Activated CD4-positive, alpha-beta T cell treated with anti-CD3 and anti-CD28 coated beads, Interleukin-2, amount 50 U/mL, for 24 hours (primary cell): ENCODE data around the gene GRIP1.

Experiments used
- DNase-seq, 2 donors: peaks; one replicate each; pipeline ENCODE4 v3.0.0-alpha.2; 2020; ENCODE audit warnings: low read depth in 1 of 2, low spot score in 1 of 2

The GRIP1 gene

DNA sequence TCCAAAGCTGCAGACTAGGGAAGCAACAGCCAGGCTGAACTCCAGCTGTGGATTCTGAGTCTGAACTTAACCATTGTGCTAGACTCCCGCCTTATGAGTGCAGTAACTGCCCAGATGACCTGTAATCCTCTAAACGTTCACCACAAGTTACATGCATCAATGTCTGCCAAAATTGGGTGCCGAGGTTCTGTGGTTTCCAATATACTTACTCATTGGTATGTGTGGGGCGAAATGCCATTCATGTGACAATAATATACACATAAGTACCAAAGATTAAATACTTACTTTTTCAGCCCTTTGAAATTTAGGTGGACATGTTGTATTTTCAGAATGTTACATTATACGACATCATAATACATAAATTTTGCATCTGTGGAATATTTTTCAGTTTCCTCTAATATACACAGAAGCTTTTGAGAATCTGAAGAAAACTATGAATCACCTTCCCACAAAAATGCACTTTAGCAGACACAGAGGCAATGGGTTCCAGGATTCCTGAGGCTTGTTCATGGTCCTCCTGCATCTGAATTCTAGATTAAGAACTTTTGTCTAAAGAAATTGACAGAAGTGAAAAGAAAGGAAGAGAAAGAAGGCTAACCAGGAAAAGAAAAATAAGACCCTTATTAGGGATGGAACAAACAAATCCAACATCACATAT, 31.7 kb downstream of the GRIP1 start:
- no peak for DNase-seq

DNA sequence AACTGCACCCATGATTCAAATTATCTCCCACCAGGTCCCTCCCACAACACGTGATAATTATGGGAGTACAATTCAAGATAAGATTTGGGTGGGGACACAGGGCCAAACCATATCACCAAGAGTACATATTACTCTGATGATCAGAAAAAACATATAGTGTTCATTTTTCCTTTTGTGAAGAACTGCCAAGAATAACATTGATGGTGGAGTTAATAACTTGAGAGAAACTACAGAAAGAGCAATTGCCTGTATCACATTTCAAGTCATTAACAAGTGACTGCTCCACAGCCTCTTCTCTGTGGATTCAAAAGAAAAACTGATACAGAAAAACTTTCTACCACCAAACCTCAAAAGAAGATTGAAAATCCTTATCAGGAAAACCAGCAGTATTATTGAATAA, 34.7 kb downstream of the GRIP1 start:
- no peak for DNase-seq

DNA sequence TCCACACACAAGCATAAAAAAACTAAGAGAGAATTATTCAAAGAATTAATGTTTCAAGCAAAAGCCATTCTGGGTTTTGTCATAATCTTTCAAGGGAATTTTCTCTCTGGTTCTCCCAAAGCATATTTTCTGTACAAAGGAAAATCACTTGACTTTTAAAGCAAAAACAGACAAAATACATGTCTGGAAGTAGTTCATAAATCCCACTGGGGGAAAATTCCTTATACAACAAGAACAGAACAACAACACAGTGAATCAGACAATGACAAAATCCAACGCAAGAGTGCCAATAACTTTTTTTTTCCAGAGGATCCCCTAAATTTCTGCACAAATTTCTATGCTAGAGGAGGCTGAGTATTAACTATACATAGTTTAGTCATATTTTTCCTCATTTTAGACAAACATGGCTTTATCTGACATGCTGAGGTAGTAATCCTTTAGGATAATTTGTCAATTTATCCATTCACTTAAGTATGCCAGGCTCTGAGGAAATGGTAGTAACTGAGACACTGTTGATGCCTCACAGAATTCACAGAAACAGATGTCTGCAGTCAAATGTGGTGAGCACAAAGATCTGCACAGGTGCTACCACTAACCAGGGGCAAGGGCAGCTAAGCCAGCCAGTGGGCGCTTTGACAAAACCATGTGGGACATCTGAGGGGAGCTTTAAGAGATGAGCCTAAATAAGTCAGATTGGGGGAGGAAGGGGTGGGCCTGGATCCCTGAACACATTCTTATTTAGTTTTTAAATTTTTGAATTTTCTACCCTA, 38.0 kb downstream of the GRIP1 start:
- no peak for DNase-seq

DNA sequence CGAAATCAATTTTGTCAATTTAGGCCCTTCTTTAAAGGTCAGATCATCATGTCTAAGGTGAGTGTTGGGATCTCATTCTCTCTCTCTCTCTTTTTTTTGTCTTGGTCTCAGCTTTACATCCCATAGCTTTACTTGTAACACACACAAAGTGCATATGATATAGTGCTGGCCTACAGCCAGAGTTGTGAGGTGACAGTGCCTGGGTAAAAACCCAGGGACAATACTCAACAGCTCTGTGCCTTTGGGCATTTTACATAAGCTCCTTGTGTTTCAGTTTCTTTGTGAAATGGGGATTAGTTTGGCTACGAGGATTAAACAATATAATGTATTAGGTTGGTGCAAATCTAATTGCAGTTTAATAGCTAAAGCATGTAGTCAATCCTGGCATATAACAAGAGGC, 40.2 kb downstream of the GRIP1 start:
- no peak for DNase-seq

DNA sequence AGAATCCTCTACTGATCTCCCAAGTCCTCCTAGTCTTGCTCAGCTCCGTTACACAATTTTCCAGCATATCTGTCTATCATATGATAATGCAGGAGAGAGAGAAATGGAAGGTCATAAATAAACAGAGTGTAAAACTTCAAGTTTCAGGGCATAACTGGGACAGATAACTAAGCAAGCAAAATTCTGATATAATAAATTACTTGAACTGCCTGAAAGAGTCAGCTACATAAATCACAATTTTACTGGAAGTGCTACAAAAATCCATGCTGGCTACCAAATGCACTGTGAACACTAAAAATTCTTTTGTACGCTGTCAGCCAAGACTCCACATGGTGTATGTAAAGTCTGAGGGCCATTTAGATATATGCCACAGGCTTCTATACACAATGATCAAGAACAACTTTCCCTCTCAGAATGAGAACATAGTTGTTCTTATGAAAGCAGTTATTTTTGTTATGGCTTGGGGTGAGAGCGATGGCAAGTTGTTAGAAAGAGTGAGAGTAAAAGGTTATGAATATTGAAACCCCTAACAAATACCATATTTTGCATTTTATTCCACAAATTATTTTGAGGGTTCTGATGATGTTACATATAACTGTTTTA, 41.1 kb downstream of the GRIP1 start:
- DNase-seq: no peak

DNA sequence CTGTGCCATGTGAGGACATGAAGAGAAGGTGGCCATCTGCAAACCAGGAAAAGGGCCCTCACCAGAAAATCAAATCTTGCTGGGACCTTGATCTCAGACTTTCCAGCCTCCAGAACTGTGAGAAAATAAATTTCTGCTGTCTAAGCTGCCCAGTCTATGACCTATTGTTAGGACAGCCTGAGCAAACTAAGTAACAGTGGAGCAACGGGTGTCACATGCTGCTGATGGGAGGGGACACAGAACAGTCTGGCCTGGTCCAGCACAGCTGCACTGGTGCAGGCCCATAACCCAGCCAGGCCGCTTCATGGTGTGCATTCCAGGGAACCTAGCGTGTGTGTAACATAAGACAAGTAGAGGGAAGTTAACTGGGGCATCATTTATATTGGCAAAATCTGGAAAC, 42.1 kb downstream of the GRIP1 start:
- no peak for DNase-seq

DNA sequence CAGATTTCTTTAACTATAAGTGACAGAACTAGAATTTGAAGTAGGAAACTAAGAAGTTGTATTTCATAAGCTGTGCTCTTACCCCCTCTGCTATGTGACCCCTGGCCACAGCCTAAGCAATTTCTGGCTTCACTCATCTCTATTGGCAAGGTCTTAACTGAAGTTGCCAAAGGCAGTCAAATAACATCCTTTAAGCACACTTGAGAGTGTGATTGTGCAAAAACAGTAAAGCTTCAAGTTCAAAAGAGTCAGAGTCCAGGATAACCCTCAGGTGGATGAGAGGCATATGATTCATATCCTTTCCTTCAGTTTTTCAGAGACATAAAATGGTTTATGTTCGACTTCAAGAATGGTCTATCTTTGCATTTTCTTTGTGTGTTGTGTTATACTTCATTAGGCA, 45.2 kb downstream of the GRIP1 start:
- DNase-seq: no peak

DNA sequence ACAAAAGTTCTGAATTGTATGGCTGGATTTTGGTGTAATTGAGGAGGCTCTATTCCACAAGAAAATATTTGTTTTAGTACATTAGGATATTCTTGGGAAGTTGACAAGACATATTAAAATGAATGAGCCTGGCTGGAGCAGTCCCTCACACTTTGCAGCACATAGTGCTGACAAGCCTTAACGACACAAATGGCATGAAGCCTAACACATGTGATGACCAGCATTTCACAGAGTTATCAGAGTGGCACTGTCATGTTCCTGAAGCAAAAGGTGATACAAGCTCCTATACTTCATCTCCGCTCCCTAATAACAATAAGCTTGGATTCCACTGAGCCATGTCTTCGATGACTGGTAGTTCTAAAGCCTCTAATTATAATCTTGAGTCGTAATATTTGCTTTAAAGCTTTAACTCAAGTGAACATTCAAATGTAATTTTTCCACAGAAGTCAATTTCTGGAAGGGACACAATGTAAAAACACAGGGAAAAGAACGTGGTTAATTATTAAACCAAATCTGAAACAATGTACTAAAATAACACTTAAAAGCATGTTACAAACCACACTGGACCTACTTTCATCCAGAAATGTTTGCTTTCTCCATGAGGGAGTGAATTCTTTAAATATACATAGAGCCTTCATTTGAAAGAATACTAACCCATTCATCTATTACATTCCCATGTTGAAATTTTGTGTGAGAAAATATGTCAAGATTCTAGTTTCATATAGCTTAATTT, 49.6 kb downstream of the GRIP1 start:
- no peak for DNase-seq

DNA sequence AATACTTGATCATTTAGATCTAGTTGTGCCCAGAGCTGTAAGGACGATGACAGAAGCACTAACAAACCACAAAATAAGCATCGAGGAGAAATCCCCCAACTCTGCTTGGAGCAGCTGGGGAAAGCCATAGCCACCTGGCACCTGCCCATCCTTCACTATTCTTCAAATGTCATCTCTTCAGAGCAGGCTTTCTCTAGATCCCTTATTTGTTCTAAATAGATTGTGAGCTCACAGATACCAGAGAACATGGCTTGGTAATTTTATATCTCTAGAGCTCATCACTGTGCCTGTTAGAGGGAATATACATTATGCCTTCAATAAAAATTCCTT, 50.9 kb downstream of the GRIP1 start:
- DNase-seq: no peak

DNA sequence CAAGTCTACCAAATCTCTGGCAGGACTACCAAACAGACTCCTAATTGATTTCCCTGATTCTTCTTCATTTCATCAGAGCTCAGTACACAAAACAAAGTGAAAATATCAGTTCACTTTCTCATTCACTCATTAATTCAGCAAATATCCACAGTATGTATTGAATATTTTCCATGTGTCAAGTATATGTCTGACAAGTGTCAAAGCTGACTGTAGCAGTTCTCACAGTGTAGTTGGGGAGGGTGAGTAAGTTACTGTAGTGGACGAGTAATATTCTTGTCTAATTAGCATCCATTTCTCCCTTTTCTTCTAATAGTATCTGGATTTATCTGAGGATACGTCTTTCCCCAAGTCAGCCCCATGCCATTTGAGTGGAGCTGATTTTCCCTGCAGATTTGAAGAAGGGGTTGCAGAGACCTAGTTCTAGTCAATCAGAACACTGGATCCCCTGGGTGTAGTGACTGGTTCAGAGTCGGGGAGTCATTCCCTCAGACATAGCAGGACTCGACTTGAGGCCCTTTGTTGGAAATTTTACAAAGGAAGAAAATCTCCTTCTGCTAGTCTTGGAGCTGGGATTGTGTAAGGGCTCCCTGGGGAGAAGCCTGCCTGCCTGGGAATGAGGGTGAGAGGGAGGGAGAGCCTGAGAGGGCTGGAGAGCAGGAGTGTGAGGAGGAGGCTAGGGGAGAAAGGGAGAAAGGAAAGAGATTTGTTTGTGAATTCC, 51.4 kb downstream of the GRIP1 start:
- no peak for DNase-seq

DNA sequence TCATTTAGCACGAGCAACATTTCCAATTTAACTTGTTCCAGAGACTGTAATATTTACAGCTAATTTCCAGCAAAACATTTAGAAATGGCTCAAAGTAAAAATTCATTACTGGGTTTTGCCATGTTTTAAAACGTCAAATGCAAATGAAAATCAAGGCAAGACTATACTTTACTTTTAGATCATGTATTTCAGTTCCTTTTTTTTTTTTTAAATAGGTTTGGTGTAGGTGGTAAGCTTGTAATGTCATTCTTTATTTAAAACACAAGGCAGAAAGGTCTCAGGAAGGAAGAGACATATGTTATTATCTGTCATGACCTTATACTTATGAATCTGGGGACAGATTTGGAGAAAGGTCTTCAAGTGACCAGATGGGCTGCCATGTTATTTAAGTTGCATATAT, 54.1 kb downstream of the GRIP1 start:
- DNase-seq: no peak

DNA sequence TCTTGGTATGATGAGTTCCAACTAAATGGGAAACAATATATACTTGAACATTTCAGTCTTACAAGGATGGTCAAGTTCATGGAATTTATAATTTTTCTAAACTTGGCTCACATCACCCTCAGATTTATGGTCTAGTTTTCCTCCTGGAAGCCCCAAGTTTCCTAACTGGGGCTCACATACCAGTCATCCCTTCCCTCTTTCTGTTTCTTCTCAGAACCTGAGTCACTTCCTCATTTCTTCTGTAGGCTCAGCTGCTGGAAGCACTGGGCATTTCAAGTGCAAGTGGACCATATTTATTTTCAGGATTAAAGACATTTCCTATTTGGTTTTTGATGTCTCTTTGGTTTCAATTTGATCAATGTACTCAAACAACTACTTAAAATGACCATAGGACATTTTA, 55.4 kb downstream of the GRIP1 start:
- DNase-seq: no peak

DNA sequence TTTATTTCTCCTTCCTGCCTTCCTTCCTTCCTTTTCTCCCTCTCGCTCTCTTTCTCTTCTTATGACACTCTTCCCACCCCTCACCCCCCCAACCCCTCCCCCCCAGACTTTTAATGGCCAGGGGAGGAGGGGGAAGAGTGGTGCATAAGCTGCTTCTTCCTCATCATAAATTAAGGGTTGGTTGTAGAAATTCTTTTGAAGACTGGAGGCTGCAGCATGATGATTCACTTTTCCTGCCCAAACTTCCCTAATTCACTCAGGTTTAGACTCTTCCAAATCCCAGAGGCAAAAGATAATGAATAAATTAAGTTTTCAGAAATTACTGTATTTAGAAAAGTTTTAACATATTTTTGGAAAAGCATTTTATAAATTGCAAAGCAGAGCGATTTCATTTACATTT, 58.2 kb downstream of the GRIP1 start:
- DNase-seq: no peak

DNA sequence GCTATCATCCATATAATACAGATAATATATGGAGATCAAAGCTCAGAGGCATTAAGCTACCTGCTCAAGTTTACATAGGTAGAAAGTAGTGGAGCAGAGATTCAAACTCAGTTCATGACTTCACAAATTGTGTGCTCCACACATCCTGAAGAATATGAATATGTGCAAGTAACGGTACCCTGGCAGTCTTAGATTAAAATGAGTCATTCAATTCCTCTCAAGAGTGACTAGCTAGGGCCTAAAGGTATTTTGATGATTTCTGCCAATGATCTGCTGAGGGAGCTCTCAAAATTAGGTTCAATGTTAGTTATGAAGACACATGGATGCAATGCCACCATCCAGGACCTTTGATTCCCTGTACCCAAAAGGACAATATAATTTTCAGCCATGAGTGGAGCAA, 58.9 kb downstream of the GRIP1 start:
- DNase-seq: no peak

DNA sequence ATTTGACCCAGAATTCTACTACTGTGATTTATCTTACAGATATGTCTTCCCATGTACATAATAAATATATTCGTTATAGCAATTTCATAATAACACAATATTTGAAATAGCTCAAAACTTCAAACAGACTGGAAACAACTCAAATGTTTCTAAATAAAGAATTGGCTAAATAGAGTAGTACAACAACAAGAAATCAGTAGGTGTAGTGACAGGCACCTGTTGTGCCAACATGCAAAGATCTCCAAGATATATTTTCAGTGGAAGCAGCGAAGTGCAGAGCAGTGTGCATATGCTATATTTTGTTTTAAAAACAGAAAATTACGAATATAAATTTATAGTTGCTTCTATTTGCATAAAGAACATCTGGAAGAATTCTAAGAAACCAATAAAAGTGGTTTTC, 60.9 kb downstream of the GRIP1 start:
- no peak for DNase-seq

DNA sequence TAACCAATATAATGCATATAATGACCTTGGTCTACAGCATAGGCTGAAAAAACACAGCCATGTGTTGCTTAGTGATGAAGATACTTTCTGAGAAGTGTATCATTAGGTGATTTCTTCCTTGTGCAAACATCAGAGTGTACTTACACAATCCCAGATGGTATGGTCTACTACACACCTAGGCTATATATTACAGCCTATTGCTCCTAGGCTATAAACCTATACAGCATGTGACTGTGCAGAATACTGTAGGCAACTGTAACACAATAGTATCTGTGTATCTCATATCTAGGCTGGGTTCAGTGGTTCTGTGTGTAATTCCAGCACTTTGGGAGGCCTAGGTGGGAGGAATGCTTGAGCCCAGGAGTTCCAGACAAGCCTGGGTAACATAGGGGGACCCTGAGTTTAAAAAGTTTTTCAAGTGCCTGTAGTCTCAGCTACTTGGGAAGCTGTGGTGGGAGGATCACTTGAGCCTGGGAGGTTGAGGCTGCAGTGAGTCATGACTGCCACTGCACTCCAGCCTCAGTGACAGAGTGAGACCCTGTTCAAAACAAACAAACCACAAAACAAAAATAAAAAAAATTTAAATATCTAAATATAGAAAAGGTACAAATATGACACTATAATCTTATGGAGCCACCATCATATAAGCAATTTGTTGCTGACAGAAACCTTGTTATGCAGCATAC, 66.6 kb downstream of the GRIP1 start:
- no peak for DNase-seq

DNA sequence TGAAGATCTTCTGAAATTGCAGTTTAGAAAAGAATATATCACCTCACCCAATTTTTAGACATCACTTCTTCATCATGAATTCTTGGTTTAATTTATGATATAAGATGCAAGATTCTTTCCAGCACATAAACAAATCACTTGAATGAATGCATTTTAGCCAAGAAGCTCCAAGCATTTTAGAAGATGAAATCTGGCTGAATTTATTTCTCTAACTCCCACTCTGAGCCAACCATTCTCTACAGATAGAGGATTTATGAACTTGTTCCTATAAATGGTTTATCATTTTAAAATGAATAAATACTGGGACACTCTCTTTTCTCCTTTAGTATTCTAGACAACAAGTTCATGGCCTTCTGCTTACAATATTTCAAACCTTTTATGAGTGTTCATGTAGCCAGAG, 71.7 kb downstream of the GRIP1 start:
- no peak for DNase-seq

DNA sequence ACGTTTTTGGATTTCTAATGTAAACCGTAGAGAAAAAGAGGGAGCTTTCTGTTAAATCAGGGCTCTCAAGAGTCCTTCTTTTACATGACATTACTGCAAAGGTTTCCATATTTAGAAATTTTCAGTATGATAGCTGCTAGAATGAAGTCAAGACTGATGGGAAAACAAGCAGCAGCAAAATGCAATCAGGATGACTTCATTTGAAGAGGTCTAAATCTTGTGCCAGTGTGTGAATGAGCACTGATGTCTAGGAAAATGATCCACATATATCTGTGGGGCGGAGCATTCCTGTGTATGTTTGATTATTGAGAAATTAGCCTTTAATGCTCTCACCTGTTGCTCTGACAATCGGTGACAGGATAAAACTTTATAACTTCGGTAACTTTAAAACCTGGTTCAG, 73.6 kb downstream of the GRIP1 start:
- no peak for DNase-seq

DNA sequence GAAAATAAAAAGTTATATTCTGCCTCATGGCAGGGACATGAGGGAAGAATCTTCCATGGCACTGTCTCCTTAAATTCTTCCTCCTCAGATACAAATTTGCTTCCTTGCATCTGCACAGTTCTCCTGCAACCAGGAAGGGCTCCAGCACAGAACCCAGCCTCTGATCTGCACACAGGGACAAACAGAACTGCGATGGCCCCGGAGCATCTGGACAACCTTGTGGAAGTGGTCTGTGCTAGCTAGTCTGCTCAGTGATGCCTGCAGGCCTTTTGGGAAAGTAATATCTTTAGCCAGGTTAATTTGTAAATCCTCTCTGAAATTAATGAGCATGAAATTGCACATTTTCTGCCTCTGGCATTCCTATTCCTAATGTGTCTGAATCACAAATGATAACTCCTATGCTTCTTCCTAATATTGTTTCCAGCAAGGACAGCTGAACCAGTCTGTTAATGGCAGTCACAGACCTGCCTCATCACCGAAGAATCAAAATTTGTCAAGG, 74.8 kb downstream of the GRIP1 start:
- no peak for DNase-seq

DNA sequence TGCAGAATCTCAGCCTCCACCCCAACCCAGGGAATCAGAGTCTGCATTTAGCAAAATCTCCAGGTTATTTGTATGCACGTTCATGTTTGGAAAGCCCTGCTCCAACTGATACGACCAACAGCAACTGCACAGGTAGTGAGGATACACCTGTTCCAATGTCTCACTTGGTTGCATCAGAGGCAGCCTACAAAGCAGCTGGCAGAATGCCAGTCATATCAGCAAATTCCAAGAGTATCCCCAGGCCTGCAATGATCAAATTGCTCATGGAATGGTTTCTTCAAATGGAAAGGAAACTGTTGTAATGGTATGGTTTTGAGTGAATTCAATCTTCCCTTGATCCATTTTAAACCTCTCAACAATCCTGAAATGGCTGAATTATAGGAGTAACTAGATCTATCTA, 75.4 kb downstream of the GRIP1 start:
- no peak for DNase-seq
